NCI-H187 treated with DMSO at 0.1 percent for 48 hours (cell line): ENCODE results near the gene DSPP.

Experiments
- DNase-seq: peaks from one replicate; lab custom pipeline; 2025; lab: John Stamatoyannopoulos, UW

DSPP gene

DNA sequence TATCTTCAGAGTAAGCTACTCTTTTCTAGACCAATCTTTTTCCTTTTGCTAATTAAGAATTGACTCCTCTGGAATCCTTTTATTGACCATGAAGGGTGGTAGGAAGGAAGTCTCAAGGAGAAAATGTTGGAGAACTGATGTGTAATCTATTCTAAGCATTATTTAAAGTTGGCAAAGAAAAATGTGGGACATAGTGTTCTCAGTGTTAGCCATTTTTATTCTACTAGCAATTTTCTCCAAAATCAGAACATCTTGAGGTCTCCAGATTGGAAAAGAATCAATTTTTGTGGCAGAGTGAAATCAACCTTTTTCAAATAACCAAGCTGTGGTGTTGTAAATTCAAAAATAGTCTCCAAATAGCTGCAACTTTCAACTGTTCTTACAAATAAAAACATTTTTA, 23.3 kb downstream of the DSPP start:
- DNase-seq = no peak

DNA sequence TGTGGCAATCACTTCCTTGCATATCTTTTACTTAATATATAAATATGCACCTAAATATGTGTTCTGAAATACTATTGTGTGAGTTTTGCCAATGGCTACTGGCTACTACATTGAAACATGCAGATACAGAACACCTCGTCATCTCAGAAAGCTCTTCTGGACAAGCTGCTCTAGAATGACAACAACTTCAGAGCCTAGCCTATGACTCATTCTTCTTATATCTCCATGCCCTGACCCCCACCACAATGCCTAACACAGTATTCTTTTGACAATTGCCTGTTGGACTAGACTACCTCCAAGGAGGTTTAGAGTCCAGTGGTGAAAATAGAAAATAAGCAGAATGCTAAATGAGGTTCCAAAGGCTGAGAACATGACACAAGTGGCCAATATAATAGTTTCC, 24.1 kb downstream of the DSPP start:
- no peak for DNase-seq

DNA sequence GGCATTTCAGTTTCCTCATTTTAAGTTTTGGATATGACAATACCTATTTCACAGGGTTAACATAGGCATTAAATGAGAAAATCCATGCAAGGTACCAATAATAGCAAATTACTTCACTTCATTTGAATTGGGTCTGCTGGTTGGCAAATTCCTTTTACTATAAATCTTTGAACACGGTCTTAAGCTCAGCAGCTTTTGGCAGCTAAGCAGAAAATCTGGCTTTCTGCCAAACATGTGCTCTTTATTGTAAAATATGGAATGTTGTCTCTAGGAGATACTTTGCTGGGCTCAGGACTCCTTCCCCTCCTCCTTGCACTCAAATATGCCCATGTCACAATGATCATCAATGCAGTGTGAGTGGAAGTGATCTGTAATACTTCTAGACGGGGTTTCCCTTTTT, 24.9 kb downstream of the DSPP start:
- no peak for DNase-seq

DNA sequence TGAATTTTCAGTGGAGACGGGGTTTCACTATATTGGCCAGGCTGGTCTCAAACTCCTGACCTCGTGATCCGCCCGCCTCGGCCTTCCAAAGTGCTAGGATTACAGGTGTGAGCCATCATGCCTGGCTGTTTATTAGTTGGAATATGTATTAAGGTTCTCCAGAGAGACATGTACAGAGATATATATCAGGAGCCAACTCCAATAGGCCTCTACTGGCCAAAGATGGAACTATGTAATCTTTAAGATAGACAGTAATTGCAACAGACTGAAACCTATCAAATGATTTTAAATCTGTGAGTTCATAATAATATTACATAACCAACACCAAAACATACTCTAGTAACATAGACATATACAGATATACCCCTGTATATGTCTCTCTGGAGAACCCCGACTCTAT, 36.0 kb downstream of the DSPP start:
- DNase-seq = no peak

DNA sequence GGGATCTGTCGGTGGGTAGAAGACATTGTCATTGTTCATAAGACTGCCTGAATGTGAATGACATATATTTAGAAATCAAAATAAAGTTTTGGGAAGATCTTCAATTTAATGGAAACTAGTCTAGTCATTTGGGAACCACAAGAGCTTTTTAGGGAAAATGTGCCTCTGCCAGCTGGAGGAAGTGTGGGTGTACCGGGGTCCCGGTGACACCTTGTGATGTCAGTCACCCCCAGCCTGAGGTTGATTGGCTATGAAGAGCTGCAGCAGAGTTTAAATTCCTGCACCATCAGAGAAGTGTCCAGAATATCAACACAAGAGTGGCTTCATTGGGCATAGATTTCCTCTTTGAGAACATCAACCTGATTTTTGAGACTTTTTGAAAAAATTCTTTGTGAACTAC, 41.7 kb downstream of the DSPP start, which contains the start of gene DMP1:
TSS of gene DMP1 (plus strand) at position 301 of the 400 bp plus-strand sequence. CDS start 6,213 bp downstream, outside the sequence.
- no peak for DNase-seq

DNA sequence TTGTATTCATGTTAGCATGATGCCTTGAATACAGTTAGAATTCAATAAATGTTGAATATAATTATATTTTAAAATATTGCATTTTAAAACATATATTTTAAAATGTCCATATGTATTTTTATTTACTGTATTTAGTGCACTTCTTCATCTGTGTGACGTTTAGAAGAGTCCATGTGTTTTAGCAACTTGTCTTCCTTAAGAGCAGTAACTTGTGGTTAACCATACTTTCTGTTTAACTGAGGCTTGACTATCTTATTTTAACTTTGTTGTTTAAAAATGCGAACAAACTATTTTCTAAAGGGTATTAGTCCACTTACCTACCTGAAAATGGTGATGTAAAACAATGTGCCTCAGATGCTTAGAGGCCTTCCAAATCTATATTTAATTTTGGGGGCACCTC, 42.6 kb downstream of the DSPP start:
- DNase-seq = no peak

DNA sequence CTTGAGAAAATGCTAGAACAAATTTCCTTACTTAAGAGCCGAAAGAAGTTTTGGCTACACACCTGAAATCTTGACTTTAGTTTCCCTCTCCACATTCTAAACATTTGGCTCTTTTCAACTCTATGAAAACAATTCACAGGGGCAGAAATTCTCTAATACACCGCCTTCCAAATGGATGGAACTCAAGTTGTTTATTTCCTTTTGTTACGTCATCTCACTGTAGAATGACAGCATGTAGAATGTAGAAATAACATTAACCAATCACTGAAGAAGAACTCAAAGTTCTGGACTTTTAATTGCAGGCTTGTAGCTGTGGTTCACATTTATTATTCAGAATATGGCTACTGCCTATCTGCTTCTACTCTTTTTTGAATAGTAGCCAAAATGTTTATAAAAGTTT, 43.6 kb downstream of the DSPP start:
- no peak for DNase-seq

DNA sequence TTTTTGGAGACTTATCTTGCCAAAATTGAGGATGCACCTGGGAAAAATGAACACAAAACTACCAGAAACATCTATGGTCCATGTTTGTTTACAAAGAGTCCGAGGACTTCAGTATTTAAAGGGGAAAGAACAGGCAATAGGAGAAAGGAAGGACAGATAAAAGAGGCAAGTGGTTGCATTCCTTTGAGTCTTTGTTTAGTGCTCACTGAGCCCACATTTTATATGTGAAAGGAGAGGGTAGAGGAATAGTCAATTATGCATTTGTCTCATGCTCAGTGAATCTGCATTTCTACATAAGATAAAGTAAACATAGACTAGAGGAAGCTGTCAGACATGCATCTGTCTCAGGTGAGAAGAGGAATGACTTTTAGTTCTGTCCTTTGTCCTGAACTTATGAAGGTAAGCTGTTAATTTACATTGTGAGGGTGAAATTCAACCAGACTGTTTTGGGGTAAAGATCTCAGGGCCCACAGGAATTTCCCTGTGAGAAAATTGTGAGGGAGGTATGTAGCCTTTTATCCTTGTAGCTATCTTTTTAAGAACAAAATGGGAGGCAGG, 46.2 kb downstream of the DSPP start:
- no peak for DNase-seq

DNA sequence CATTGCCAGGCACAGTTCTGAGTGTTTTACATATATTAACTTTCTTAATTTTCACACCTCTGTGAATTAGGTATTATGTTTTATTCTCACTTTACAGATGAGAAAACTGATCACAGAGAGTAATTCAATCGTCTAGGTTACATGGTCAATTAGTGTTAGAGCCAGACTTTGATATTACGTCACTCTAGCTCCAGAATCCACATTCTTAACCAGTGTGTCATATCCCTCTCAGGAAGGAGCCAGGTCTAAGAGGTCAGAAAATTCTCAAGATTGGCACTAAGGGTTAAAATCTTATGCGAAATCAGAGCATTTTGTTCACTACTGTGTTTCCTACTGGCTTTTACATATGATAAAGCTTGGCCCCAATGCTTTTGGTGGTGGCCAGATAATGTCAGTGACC, 49.2 kb downstream of the DSPP start:
- no peak for DNase-seq

DNA sequence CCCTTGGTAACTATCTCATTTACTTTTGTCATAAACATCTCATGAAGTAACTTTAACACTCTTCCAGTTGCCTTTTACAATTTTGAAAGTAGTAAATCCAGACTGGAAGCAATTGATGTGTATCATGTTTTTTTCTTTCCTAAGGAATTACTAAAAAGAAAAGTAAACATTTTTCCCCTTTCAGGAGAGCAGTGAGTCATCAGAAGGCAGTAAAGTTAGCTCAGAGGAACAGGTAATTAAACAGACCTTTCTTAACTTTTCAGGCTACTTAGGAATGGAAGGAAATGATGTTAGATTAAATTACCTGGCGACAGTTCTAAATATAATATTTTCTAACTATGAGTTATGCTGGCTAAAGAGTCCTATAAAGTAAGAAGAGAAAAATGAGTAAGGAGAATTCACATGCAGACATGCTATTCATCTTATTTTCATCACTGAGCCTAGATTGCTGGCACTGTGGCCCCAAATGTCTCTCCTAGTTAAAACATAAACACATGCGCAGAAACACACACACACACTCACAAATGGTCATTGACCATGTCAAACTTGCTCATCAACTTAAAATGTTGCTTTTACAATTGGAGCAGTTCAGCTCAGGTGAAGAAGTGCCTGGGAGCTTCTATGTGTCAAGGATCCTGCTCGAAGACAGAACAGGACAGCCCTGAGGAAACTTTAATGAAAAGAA, 51.1 kb downstream of the DSPP start:
- no peak for DNase-seq

DNA sequence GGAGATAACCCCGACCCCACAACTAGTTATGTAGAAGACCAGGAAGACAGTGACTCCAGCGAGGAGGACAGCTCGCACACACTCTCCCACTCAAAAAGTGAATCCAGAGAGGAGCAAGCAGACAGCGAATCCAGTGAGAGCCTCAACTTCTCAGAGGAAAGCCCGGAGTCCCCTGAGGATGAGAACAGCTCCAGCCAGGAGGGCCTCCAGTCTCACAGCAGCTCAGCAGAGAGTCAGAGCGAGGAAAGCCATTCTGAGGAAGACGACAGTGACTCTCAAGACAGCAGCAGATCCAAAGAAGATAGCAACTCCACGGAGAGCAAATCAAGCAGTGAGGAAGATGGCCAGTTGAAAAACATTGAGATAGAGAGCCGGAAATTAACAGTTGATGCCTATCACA, 54.5 kb downstream of the DSPP start:
- DNase-seq = no peak
